ENCODE data around the gene TTC28. TPM values are rescaled to one million over a fixed set of nuclear protein-coding genes. Genes with fewer than 3 reads are reported as not detected.

TTC28 gene
- total and polyA plus RNA-seq, 10 of the 15 experiments (the other 5 are each of a cell fraction or from before 2014, with no cell fraction given): 0.15 to 8.4 (median 1.4) TPM

GRCh38 chr22:28341001-28341400, 338.6 kb downstream of the TTC28 start:
- Histone ChIP-seq H3K9ac (ENCODE audit: control insufficient read depth, insufficient read depth, low read length) (no peak overlapping the region), H3K36me3 (ENCODE audit: control insufficient read depth in 2 of 2, insufficient read depth in 2 of 2, low read length in 1 of 2) (no peaks in the 10 kb centered on the region), H3K4me3 (no peak overlapping the region), H2AFZ (ENCODE audit: control insufficient read depth, low read depth, low read length) (no peak overlapping the region), H4K20me1 (ENCODE audit: control insufficient read depth, insufficient read depth) (no peaks in the 10 kb centered on the region), H3K4me2 (ENCODE audit: control insufficient read depth, insufficient read depth) (no peak overlapping the region), H3K27ac (ENCODE audit: control insufficient read depth, insufficient read depth) (no peak overlapping the region), H3K9me3 (replicated peaks; ENCODE audit: control insufficient read depth, insufficient read depth, low read length) (no peaks in the 10 kb centered on the region), H3K27me3 (replicated peaks in 1 of 2; ENCODE audit: control insufficient read depth in 2 of 2, insufficient read depth in 2 of 2, low read length in 1 of 2) (no peaks in the 10 kb centered on the region), H3K4me1 (ENCODE audit: control insufficient read depth, insufficient read depth, low read length) (no peaks in the 10 kb centered on the region), H3K79me2 (ENCODE audit: control insufficient read depth, insufficient read depth, low read length) (no peaks in the 10 kb centered on the region)
- no TSS peak for BruUV-seq (replicated peaks)
- intact Hi-C loops (cut with micrococcal nuclease; ENCODE audit: unreplicated experiment): no loop called here
- ChIA-PET RAD21 (ENCODE audit: unreplicated experiment) (no interaction called here), POLR2A (no interaction called here), SMC1A (ENCODE audit: uncharacterized antibody, unreplicated experiment) (no interaction called here), CTCF (no interaction called here)
- DNase-seq (ENCODE audit: low read depth, low spot score) (no peak), ATAC-seq (no peak), FAIRE-seq (no peak)
- TF ChIP-seq MLLT1 (IDR thresholded peaks at IDR 0.05) (no peak), TCF12 (IDR thresholded peaks at IDR 0.05; ENCODE audit: low read depth, low read length) (no peak), CREM (IDR thresholded peaks at IDR 0.05; ENCODE audit: low read depth) (no peak), ZZZ3 (IDR thresholded peaks at IDR 0.05; ENCODE audit: control insufficient read depth, insufficient read length, low read depth) (no peak), CTCF (IDR thresholded peaks at IDR 0.05 in 2 of 3, conservative IDR thresholded peaks at IDR 0.05 in 1 of 3; ENCODE audit: control insufficient read depth in 2 of 3, extremely low read depth in 1 of 3, insufficient read depth in 1 of 3, low read depth in 3 of 3, low read length in 3 of 3) (no peak), RB1 (IDR thresholded peaks at IDR 0.05; ENCODE audit: borderline replicate concordance) (no peak), E2F8 (IDR thresholded peaks at IDR 0.05; ENCODE audit: low read depth, partially characterized antibody) (no peak), SMAD5 (IDR thresholded peaks at IDR 0.05; ENCODE audit: low read depth) (no peak), CHD2 (IDR thresholded peaks at IDR 0.05; ENCODE audit: borderline replicate concordance, low read depth, low read length) (no peak), HDAC6 (IDR thresholded peaks at IDR 0.05; ENCODE audit: unreplicated experiment) (no peak), SP1 (IDR thresholded peaks at IDR 0.05; ENCODE audit: low read depth, low read length) (no peak), IRF4 (IDR thresholded peaks at IDR 0.05; ENCODE audit: low read depth, low read length) (no peak), TCF3 (IDR thresholded peaks at IDR 0.05; ENCODE audit: borderline replicate concordance, insufficient read depth, low read depth, low read length) (no peak), NFXL1 (IDR thresholded peaks at IDR 0.05; ENCODE audit: borderline replicate concordance) (no peak), ZNF24 (IDR thresholded peaks at IDR 0.05) (no peak), EED (IDR thresholded peaks at IDR 0.05; ENCODE audit: low read depth) (no peak)
- in situ Hi-C loops (cut with MboI): no loop called here

Measured in GM12878 (cell line).